SIG-M5 treated with dmso at 0.1 percent for 504 hours (cell line): ENCODE results near the gene TMEM191B.
"Not testable (repeated sequence)": the region's sequence is repeated elsewhere in the genome, so short reads cannot be mapped to it uniquely, and the experiment has no call there.

ENCODE experiments used
- DNase-seq: peaks from one replicate; lab custom pipeline; 2025; ENCODE audit not compliant: unreplicated experiment; lab: John Stamatoyannopoulos, UW

Gene TMEM191B

GRCh38 chr22:18554280-18555256 lies 27.0 kb downstream of the TMEM191B start:
- DNase-seq = not testable (repeated sequence)

- DNase-seq = not testable (repeated sequence)
These were observed 30.9 kb downstream of the TMEM191B start for GRCh38 chr22:18558516-18558915.

GRCh38 chr22:18558939-18559338 lies 31.3 kb downstream of the TMEM191B start:
- DNase-seq = not testable (repeated sequence)

- DNase-seq = not testable (repeated sequence)
These were observed 32.7 kb downstream of the TMEM191B start for GRCh38 chr22:18560099-18560974.

- DNase-seq = not testable (repeated sequence)
These were observed 43.1 kb downstream of the TMEM191B start for GRCh38 chr22:18570509-18571246.

- DNase-seq = not testable (repeated sequence)
These were observed 46.0 kb downstream of the TMEM191B start for GRCh38 chr22:18573483-18574164.

GRCh38 chr22:18574555-18574954 lies 47.0 kb downstream of the TMEM191B start:
- not testable (repeated sequence) for DNase-seq

- not testable (repeated sequence) for DNase-seq
These were observed 48.1 kb downstream of the TMEM191B start for GRCh38 chr22:18575686-18576085.

- DNase-seq = not testable (repeated sequence)
These were observed 49.7 kb downstream of the TMEM191B start for GRCh38 chr22:18577090-18577818.

GRCh38 chr22:18577847-18578246 lies 50.2 kb downstream of the TMEM191B start:
- not testable (repeated sequence) for DNase-seq
